HG02623 (cell line): Measurements from ENCODE around the gene CYP19A1.

Experiments used
- ATAC-seq: cut with Tn5 transposase; IDR thresholded peaks from one replicate; pipeline ENCODE4 v1.9.1; 2021; ENCODE audit warnings: moderate library complexity; ENCODE audit not compliant: unreplicated experiment

Gene CYP19A1

DNA sequence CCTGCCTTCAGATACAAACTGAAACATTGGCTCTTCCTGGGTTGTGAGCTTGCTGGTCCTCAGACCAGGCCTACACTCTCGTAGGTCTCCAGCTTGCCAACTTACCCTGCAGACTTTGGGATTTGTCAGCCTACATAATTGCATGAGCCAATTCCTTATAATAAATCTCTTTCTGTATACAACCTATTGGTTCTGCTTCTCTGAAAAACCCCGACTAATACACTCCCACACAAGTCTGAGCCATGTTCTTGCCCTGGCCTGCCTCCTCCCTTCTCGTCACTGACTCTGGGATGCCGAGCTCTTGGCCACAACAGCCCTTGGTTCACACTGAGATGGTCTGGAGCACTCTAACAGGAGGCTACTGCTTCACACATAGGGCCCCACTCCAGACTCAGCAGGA is 9.5 kb downstream of the CYP19A1 start:
- no peak for ATAC-seq

- ATAC-seq: no peak
Observed at GRCh38 chr15:51327081-51327480, 11.3 kb downstream of the CYP19A1 start.

GRCh38 chr15:51325167-51325566 is 13.2 kb downstream of the CYP19A1 start:
- ATAC-seq: no peak

DNA sequence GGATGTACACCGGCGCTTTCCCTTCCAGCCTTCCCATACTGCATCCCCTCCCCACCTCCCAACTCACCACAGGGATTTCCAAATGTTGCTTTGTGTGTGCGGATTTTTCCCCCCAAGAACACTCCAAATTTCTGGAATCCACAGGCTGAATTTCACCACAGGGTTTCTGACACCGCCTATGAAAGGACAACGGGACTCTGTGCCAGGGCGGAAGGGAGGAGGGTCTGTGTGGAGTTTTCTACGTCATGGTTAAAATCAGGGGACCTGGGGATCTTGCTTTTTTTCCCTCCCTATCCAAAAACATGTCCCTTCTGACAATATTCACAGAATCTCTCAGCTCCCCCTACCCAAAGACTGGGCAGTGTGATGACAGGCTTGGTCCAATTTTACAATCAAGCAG is 14.6 kb downstream of the CYP19A1 start:
- no peak for ATAC-seq

- ATAC-seq: no peak
Observed at GRCh38 chr15:51322621-51323296, 15.6 kb downstream of the CYP19A1 start.

GRCh38 chr15:51321316-51321715 is 17.1 kb downstream of the CYP19A1 start:
- ATAC-seq: no peak

DNA sequence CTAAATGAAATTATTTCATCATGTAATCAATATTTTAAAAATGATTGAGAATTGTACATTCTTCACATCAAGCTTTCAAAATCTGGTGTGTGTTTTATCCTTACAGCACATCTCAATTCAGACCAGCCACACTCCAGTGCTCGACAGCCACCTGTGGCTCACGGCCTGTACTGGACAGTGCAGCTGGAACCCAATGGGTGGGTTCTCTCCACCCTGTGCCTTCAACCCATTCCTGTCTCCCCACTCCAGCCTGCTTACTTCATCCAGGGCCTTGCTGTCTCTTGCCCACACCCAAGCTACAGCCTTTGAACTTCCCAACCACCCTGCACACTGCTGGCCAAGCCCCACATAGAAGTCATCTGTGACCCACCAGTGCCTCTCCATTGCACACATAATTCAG is 17.6 kb downstream of the CYP19A1 start:
- ATAC-seq: no peak

- no peak for ATAC-seq
Observed at GRCh38 chr15:51319539-51319938, 18.9 kb downstream of the CYP19A1 start.

DNA sequence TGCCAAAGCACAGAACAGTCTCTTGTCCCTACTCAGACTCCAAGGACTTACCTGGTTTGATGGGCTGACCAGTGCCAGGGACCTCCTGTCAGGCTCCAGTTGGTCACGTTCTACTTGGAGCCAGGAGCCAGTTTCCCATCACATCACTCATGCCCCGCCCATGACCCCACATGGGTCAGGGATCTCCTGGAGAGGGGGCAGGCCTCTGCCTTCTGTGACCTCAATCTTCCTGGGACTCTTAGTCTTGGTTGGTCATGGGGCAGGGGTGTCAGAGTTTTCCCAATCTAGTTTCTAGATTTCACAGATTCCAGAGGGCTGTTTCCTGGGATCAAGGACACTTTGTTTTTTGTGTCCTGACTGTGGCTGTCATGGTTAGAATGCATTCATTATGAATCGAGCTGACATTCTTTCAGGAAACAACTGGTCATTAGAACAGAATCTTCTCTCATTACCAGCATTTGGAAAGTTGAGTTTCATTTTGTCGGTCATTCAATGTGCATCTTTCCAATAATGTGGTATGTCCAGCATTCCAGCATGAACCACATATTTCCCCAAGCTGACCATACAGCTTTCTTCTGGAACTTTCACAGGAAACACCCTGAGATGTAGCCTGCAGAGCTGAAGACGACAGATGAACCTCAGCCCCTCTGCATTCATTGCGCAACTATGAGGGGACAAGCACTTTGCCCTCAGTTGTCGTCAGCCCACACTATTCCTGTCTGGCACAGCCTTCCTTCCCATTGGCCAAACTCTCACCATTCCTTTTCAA is 19.8 kb downstream of the CYP19A1 start:
- no peak for ATAC-seq

- ATAC-seq: no peak
Observed at GRCh38 chr15:51316636-51317035, 21.8 kb downstream of the CYP19A1 start.

DNA sequence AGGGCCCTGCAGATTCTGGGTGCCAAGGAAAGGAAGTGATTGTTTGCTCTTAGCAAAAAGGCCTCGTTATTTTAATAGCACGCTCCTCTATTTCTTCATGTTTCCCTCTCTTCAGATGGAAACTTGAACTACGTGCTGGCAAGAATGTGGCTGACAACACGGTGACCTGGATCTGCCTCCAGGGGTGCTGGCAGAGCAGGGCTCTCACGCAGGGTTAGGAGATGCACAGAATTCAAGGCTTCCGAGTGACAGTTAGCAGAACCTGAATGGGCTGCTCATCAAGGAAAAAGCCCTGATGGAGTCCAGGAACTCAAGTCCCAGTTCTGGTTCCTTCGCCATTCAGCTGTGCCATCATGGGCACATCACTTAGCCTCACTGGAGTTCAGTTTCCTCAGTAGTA is 22.7 kb downstream of the CYP19A1 start:
- no peak for ATAC-seq

- no peak for ATAC-seq
Observed at GRCh38 chr15:51314391-51315337, 23.7 kb downstream of the CYP19A1 start.

GRCh38 chr15:51313644-51314280 is 24.6 kb downstream of the CYP19A1 start:
- no peak for ATAC-seq

- ATAC-seq: no peak
Observed at GRCh38 chr15:51313074-51313393, 25.4 kb downstream of the CYP19A1 start.

DNA sequence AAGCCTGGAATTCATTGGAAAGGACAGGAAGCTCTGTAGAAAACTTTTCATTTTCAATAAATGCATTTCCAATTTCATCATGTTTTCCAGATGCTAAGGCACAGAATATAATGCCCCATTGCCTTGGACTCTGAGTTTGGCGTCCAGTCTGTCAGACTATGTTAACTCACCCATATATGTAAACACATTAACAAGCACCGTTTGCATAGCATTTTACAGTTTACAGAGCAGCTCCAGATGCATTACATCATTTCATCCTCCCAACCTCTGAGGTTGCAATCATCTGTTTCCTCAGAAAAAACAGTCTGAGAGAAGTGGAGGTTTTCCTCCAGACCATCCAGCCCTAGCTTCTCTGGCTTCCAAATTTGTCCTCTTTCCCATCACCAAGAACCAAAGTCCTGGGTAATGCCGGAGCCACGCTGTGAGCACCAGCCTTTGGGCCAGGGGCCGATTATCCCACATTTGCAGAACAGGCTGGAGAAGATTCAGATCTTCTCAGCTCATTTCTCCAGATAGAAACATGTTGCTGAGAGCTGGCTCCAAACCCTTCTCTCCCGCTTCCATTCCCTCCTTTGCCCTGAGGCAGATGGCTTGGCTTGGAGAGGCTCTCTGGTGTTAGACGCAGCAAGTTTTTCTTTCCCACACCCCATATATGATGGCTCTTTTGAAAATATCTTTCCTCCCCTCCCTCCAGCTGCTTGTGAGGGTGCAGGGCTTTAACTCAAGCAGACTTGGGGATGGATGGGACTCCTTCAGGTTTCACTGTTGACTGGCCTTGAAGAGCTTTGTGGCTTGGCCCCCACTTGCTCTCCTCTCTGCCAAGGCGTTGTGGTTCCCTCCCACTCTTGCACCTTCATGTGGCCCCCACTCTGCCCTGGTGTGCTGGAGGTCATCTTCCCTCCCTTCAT is 26.0 kb downstream of the CYP19A1 start:
- ATAC-seq: no peak

DNA sequence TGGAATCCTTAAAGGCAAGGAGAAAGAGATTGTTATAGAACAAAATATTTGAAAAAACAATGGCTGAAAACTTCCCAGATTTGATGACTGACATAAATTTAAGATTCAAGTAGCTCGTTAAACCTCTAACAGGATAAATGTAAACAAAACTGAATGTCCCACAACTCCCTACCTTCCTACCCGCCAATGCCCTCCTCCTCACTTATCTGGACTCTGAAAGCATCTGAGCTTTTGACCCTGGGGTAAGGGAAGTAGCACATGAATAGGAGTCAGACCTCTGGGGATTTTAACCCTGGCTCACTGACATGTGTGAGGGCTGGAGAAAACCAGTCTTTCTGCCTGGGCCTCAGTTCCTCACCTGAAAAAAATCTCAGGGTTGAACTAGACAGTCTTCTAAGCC is 26.9 kb downstream of the CYP19A1 start:
- no peak for ATAC-seq

- no peak for ATAC-seq
Observed at GRCh38 chr15:51310064-51310463, 28.3 kb downstream of the CYP19A1 start.

DNA sequence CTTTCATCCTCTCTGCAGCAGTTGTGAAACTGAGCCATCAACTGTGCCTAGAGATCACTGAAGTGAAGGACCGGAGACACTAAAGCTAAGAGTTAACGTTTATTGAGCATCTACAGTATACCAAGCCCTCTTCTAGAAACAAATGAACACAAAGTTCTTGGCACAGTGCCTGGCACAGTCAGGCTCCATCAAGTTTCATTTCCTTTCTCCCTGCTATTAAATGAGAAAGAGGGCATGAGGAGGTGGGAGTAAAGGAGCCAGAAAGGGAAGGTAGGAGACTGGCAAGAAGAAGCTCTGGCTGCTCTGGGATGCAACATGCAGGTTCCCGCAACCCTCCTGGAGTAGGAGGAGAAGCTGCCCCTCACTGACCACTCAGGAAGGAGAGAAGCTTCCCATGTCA is 30.6 kb downstream of the CYP19A1 start:
- no peak for ATAC-seq

- ATAC-seq: no peak
Observed at GRCh38 chr15:51307325-51307724, 31.1 kb downstream of the CYP19A1 start.

GRCh38 chr15:51303462-51303980 is 34.9 kb downstream of the CYP19A1 start:
- ATAC-seq: no peak
